ENCODE measurements around the gene KIF14. TPM values are rescaled to one million over a fixed set of nuclear protein-coding genes. Genes with fewer than 3 reads are reported as not detected.

The KIF14 gene
- total and polyA plus RNA-seq, 2 donors (not counting 3 experiments of a cell fraction or from before 2014, with no cell fraction given) = 1.5 to 13.8 TPM

- BruUV-seq (replicated peaks) = no TSS peak
- no peak for DNase-seq (ENCODE audit: low read depth, low spot score)
- intact Hi-C loops (cut with micrococcal nuclease) = no loop called here
Measured at GRCh38 chr1:200547386-200547785, 73.2 kb downstream of the KIF14 start.

More at GRCh38 chr1:200547386-200547785, 73.2 kb downstream of the KIF14 start:
- Histone ChIP-seq H3K79me2 (ENCODE audit: control insufficient read depth, insufficient read depth, low read length) (no peaks in the 10 kb centered on the region), H3K4me3 (replicated peaks in 1 of 3; ENCODE audit: insufficient read depth in 1 of 3, low read depth in 1 of 3, low read length in 3 of 3) (no peak overlapping the region), H3K27ac (ENCODE audit: insufficient read depth, low read depth, low read length) (no peak overlapping the region), H2AFZ (ENCODE audit: low read depth, low read length) (peak overlapping the region; percentile 24), H3K9me3 (replicated peaks; ENCODE audit: control insufficient read depth, insufficient read depth, low read length) (no peaks in the 10 kb centered on the region), H3K9ac (replicated peaks; ENCODE audit: extremely low read depth, insufficient read depth, low read length) (no peak overlapping the region), H4K20me1 (replicated peaks; ENCODE audit: control insufficient read depth, extremely low read depth, insufficient read depth, low read length) (no peaks in the 10 kb centered on the region), H3K9me1 (replicated peaks; ENCODE audit: control insufficient read depth, extremely low read depth, insufficient read depth, low read length) (no peaks in the 10 kb centered on the region), H3K4me2 (ENCODE audit: insufficient read depth, low read length) (no peak overlapping the region), H3K27me3 (ENCODE audit: control insufficient read depth in 2 of 2, insufficient read depth in 2 of 2, low read length in 2 of 2) (no peaks in the 10 kb centered on the region), H3K4me1 (ENCODE audit: control insufficient read depth, extremely low read depth, insufficient read depth, low read length) (no peaks in the 10 kb centered on the region), H3K36me3 (ENCODE audit: control insufficient read depth in 2 of 2, extremely low read depth in 1 of 2, insufficient read depth in 2 of 2, low read length in 2 of 2) (no peaks in the 10 kb centered on the region)
- ChIA-PET CTCF (interaction anchor here (2.7 to 2.9 kb wide), 2 partner anchors 11 kb away, joined by 9 to 12 read pairs; no protein-coding TSS in a partner anchor), POLR2A (no interaction called here)
- no peak for TF ChIP-seq MYC (IDR thresholded peaks at IDR 0.05; ENCODE audit: low read depth, low read length)
- no peak for TF ChIP-seq FOS (IDR thresholded peaks at IDR 0.05; ENCODE audit: borderline replicate concordance, insufficient read depth, low read length)
- TF ChIP-seq, protein P1, sequence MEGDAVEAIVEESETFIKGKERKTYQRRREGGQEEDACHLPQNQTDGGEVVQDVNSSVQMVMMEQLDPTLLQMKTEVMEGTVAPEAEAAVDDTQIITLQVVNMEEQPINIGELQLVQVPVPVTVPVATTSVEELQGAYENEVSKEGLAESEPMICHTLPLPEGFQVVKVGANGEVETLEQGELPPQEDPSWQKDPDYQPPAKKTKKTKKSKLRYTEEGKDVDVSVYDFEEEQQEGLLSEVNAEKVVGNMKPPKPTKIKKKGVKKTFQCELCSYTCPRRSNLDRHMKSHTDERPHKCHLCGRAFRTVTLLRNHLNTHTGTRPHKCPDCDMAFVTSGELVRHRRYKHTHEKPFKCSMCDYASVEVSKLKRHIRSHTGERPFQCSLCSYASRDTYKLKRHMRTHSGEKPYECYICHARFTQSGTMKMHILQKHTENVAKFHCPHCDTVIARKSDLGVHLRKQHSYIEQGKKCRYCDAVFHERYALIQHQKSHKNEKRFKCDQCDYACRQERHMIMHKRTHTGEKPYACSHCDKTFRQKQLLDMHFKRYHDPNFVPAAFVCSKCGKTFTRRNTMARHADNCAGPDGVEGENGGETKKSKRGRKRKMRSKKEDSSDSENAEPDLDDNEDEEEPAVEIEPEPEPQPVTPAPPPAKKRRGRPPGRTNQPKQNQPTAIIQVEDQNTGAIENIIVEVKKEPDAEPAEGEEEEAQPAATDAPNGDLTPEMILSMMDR (IDR thresholded peaks at IDR 0.05; ENCODE audit: extremely low read depth in 1 of 2, insufficient read depth in 1 of 2, low read depth in 1 of 2, low read length in 2 of 2) = no peak
- no peak for TF ChIP-seq JUN (IDR thresholded peaks at IDR 0.05; ENCODE audit: borderline replicate concordance, insufficient read depth, insufficient read length, low read depth)
- TF ChIP-seq GATA2 (IDR thresholded peaks at IDR 0.05; ENCODE audit: insufficient read depth, insufficient read length, low read depth, low read length) = no peak
- no peak for TF ChIP-seq MAX (IDR thresholded peaks at IDR 0.05; ENCODE audit: insufficient read depth, insufficient read length)
- no peak for TF ChIP-seq EZH2 (IDR thresholded peaks at IDR 0.05; ENCODE audit: borderline replicate concordance, low read depth, low read length, severe bottlenecking)
- TF ChIP-seq POLR2AphosphoS5 (IDR thresholded peaks at IDR 0.05; ENCODE audit: insufficient read depth, low read depth, low read length) = no peak
- no peak for TF ChIP-seq POLR2A (IDR thresholded peaks at IDR 0.05; ENCODE audit: low read depth, low read length)
- no peak for FAIRE-seq
- dilution Hi-C loops (cut with MboI; ENCODE audit: extremely low pct_ligation_motif_present, low sequenced_read_pairs) = no loop called here

Data from endothelial cell of umbilical vein (primary cell).